SU-DHL-6 (cell line): ENCODE results near the gene CNTFR.

Experiments
- H2AFZ ChIP-seq: fragments of 200-600 bp; sonication (generic); 2 replicates; pipeline ENCODE4 v1.6.1; 2014; ENCODE audit warnings: low read depth, mild to moderate bottlenecking, moderate library complexity, mixed read lengths, antibody characterized with exemption, low read length; ENCODE audit not compliant: severe bottlenecking
- H3F3A ChIP-seq: fragments of 200-600 bp; shearing (Covaris generic); 2 replicates; pipeline ENCODE4 v1.6.0; 2016; ENCODE audit warnings: antibody characterized with exemption, mild to moderate bottlenecking; ENCODE audit not compliant: insufficient read depth
- H3K27ac ChIP-seq: fragments of 200-600 bp; sonication (generic); 2 replicates; pipeline ENCODE4 v1.5.1; 2016; ENCODE audit warnings: low read depth, mild to moderate bottlenecking, low read length, moderate library complexity, mixed read lengths
- H3K27me3 ChIP-seq: fragments of 200-600 bp; sonication (generic), shearing (Covaris generic); 2 replicates; pipeline ENCODE4 v1.6.0; 2014; ENCODE audit warnings: mild to moderate bottlenecking, low read length
- H3K36me3 ChIP-seq: fragments of 200-600 bp; sonication (generic); 2 replicates; pipeline ENCODE4 v1.6.1; 2014; ENCODE audit warnings: mild to moderate bottlenecking, low read length, mixed read lengths
- H3K4me2 ChIP-seq: fragments of 300-600, 200-600 bp; shearing (Covaris generic), sonication (generic); 2 replicates; pipeline ENCODE4 v1.6.0; 2014; ENCODE audit warnings: low read length, low read depth, mild to moderate bottlenecking; ENCODE audit not compliant: poor library complexity, severe bottlenecking
- H3K4me3 ChIP-seq: fragments of 200-600 bp; sonication (generic); 2 replicates; pipeline ENCODE4 v1.5.1; 2014; ENCODE audit warnings: antibody characterized with exemption, low read length, mild to moderate bottlenecking, mixed read lengths; ENCODE audit not compliant: insufficient read depth, poor library complexity, severe bottlenecking
- H3K79me2 ChIP-seq: fragments of 200-600 bp; sonication (generic); 2 replicates; pipeline ENCODE4 v1.6.1; 2014; ENCODE audit warnings: mild to moderate bottlenecking, low read length, moderate library complexity; ENCODE audit not compliant: insufficient read depth
- H3K9ac ChIP-seq: fragments of 200-600 bp; sonication (generic); 2 replicates; pipeline ENCODE4 v1.7.0; 2014; ENCODE audit warnings: mild to moderate bottlenecking, low read length
- H3K9me2 ChIP-seq: fragments of 200-600 bp; sonication (generic); replicated peaks from 2 replicates; pipeline ENCODE4 v1.6.1; 2014; ENCODE audit warnings: low read length; ENCODE audit not compliant: insufficient read depth
- H3K9me3 ChIP-seq: fragments of 200-600 bp; sonication (generic); 2 replicates; pipeline ENCODE4 v1.6.1; 2014; ENCODE audit warnings: low read length, mixed read lengths; ENCODE audit not compliant: insufficient read depth
- H4K20me1 ChIP-seq: fragments of 200-600 bp; sonication (generic); 2 replicates; pipeline ENCODE4 v1.6.1; 2014; ENCODE audit warnings: low read depth, mild to moderate bottlenecking, antibody characterized with exemption, low read length, moderate library complexity, mixed read lengths
- EZH2phosphoT487 ChIP-seq: fragments of 200-600 bp; sonication (generic), shearing (Covaris generic); conservative IDR thresholded peaks from 2 replicates; pipeline ENCODE4 v1.6.1; 2018; ENCODE audit warnings: mild to moderate bottlenecking, antibody characterized with exemption, low read length, moderate library complexity, mixed read lengths
- TF ChIP-seq, protein P1 (sequence below): fragments of 200-600 bp; sonication (generic); IDR thresholded peaks from one replicate; pipeline ENCODE4 v1.5.1; 2017; ENCODE audit warnings: antibody characterized with exemption, mild to moderate bottlenecking, low read length, moderate library complexity; ENCODE audit not compliant: insufficient read depth, poor library complexity, severe bottlenecking

The CNTFR gene

DNA sequence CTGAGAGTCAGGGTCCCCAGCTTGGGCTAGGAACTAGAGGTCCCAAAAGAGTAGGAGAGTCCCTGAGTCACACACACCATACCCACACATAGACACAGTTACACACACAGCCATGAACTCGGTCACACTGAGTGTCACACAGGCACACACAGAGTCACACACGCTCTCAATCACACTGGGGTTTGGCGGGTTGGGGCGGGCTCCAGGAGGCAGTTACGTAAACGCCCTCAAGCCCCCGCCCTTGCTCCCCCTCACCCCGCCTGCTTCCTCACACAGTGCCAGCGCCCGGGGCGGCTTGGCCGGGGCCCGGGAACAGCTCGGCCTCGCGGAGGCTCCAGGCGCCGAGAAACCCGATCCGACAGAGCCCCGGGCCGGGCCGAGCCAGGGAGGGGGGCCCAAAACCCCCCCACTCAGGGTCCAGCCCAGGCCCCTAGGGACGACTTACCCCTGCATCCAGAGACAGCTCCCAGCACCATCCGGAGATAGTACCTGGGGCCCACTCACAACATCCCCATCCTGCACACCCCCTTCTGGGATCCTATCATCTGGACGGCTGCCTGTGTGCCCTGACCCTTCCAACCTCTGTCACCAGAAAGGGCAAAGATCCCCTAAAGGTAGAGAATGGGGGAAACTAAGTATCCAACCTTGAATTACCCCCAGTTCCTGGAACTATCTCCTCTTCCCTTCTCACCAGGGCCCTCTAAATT is 3.5 kb upstream of the CNTFR start:
- Histone ChIP-seq H3K27me3 (no peaks in the 10 kb centered on the region), H3K9me3 (no peaks in the 10 kb centered on the region), H2AFZ (no peak overlapping the region), H3K4me2 (no peak overlapping the region), H3K9ac (no peak overlapping the region), H4K20me1 (no peaks in the 10 kb centered on the region), H3K79me2 (no peaks in the 10 kb centered on the region), H3K36me3 (no peaks in the 10 kb centered on the region), H3K9me2 (no peaks in the 10 kb centered on the region), H3K27ac (no peak overlapping the region), H3F3A (no peaks in the 10 kb centered on the region), H3K4me3 (no peak overlapping the region)
- TF ChIP-seq, protein P1, sequence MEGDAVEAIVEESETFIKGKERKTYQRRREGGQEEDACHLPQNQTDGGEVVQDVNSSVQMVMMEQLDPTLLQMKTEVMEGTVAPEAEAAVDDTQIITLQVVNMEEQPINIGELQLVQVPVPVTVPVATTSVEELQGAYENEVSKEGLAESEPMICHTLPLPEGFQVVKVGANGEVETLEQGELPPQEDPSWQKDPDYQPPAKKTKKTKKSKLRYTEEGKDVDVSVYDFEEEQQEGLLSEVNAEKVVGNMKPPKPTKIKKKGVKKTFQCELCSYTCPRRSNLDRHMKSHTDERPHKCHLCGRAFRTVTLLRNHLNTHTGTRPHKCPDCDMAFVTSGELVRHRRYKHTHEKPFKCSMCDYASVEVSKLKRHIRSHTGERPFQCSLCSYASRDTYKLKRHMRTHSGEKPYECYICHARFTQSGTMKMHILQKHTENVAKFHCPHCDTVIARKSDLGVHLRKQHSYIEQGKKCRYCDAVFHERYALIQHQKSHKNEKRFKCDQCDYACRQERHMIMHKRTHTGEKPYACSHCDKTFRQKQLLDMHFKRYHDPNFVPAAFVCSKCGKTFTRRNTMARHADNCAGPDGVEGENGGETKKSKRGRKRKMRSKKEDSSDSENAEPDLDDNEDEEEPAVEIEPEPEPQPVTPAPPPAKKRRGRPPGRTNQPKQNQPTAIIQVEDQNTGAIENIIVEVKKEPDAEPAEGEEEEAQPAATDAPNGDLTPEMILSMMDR = no peak
- TF ChIP-seq EZH2phosphoT487 = no peak

DNA sequence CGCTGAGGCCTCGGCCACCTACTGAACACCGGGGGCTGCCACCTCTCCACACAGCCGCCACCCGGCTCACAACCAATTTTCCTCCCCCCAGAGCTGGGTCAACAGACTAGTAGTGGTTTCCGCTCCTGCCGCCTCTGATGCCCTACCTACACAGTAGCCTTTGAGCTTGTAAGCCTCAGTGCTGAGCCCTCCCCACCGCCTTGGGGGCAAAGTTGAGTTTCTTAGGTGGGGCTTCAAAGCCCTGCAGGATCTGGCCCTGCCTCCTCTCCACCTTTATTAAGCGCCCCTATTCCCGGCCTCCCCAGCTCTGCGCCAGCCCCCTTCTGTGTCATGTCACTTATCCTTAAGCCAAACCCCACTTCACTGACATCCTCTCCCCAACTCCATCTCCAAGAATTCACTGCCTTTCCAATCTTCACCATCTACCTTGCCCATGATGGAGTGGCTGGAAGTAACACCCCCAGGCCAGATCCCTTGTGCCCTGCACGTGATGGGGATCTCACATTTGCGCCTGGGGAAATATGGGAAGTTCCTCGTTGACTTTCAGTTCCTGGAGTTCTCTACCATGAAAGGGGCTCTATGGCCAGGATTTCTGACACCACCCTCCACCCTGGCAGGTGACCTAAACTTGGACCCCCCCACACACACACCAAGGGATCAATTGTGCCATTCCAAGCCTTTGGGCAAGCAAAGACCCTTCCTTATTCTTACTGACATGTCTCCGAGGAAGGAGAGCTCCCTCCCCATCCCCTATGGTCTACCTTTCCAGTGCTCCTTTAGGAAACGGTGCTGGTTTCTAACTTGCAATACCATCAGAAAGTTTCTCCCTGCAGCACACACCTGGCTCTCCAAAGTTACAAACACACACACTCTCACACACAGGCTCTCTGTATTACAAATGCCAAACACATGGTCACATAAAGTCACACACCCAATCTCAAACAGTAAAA is 2.7 kb upstream of the CNTFR start:
- Histone ChIP-seq H3K9me2 (no peaks in the 10 kb centered on the region), H3K4me3 (no peak overlapping the region), H3K9ac (no peak overlapping the region), H3K79me2 (no peaks in the 10 kb centered on the region), H3K9me3 (no peaks in the 10 kb centered on the region), H3K27me3 (no peaks in the 10 kb centered on the region), H4K20me1 (no peaks in the 10 kb centered on the region), H3K27ac (no peak overlapping the region), H3K4me2 (no peak overlapping the region), H3K36me3 (no peaks in the 10 kb centered on the region), H3F3A (no peaks in the 10 kb centered on the region), H2AFZ (no peak overlapping the region)
- TF ChIP-seq EZH2phosphoT487 = no peak
- TF ChIP-seq, protein P1 = no peak

DNA sequence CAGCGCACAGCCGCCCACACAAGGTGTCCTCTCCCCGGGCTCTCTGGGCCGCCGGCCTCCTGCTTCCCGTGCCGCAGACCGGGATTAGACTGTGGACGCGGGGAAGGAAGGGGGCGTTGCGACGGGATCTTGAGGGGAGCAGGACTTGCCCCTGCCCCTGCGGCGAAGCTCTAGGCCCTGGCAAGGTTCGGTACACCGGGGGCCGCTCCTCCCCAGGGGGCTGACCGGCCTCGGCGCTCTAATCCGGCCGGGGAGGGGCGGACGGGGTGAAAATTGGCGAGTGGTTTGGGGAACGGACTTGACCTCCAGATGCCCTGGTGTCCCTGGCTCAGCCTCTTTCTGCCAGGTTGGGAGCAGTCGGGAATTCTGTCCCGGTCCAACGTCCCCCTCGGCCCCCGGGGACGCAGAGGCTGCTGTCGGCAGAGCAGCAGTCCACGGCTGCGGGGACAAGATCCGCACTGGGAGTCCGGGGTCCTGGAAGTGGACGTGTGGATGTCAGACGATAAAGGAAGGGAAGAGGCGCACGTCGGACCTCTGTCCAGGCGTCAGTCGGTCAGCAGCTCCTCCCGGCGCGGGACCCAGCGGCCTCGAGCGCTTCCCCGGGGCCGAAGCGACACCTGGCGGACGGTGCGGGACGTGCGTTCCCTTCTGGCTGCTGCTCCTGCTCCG is 1.9 kb upstream of the CNTFR start:
- Histone ChIP-seq H3K9me3 (no peaks in the 10 kb centered on the region), H3K4me2 (no peak overlapping the region), H2AFZ (no peak overlapping the region), H4K20me1 (no peaks in the 10 kb centered on the region), H3K27me3 (no peaks in the 10 kb centered on the region), H3K9ac (no peak overlapping the region), H3F3A (no peaks in the 10 kb centered on the region), H3K36me3 (no peaks in the 10 kb centered on the region), H3K4me3 (no peak overlapping the region), H3K27ac (no peak overlapping the region), H3K9me2 (no peaks in the 10 kb centered on the region), H3K79me2 (no peaks in the 10 kb centered on the region)
- TF ChIP-seq, protein P1 = peak; percentile 86
- no peak for TF ChIP-seq EZH2phosphoT487
